Mucosa of gallbladder (tissue), 1 donor: ENCODE data around the gene CC2D2A. TPM values are rescaled to one million over a fixed set of nuclear protein-coding genes. Genes with fewer than 3 reads are reported as not detected.
A peak's percentile ranks its signal among the peaks of the same experiment; 100 is the strongest.

ENCODE experiments used
- DNase-seq: peaks from one replicate; pipeline ENCODE4 v3.0.0-alpha.2; 2020; ENCODE audit warnings: low spot score
- total RNA-seq: library from RNA; stranded (reverse); gene quantifications from one replicate; pipeline ENCODE4 v1.2.1, GENCODE V29; 2021
- donor health status: DM: no; HTN: no; CAD: no.

CC2D2A gene
- total RNA-seq, 1 donor from 2014 or later: 29.9 TPM

- no peak for DNase-seq
Observed at GRCh38 chr4:15648600-15648999, 178.9 kb downstream of the CC2D2A start.

DNA sequence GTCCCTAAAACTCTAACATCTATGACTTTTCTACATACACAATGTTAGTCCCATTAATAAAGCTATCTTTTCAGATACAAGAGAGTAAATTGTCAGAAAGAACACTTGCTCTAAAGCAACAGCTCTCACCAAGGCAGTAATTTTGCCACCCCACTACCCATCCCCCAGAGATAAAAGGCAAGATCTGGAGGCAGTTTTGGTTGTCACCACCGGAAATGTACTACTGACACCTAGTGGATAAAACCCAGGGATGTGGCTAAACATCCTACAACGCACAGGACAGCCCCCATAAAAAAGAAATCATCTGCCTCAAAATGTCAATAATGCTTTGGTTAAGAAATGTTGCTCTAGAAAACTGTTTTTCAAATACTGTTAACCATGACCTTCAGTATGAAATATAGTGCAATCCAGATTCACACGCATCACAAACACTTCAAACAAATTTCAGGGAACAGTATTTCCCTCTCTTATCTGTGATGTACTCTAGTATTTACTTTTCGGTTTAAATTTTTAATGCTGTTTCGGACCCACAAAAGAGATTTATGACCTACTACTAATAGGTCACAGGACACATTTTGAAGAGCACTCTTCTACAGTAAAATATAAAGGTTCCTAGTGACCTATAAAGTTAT is 180.3 kb downstream of the CC2D2A start:
- DNase-seq: peak; percentile 34

Other genes starting within 250 kb of the CC2D2A start
- gene C1QTNF7, start 41.8 kb upstream of the CC2D2A start, total RNA-seq: 28.2 TPM
- 93.5 TPM for gene FBXL5, start 185.5 kb downstream of the CC2D2A start, total RNA-seq
- gene FAM200B, start 211.9 kb downstream of the CC2D2A start, total RNA-seq: 33.9 TPM
- gene BST1, start 233.2 kb downstream of the CC2D2A start, total RNA-seq: 12.7 TPM